K562 (cell line): ENCODE results near the gene TGFBR1. TPM values are rescaled to one million over a fixed set of nuclear protein-coding genes. Genes with fewer than 3 reads are reported as not detected.

ENCODE experiments used
- ATAC-seq: fragments of 200-7000 bp; cut with Tn5 transposase; 3 replicates; pipeline ENCODE4 v1.9.1; 2020; ENCODE audit warnings: moderate library complexity
- BruUV-seq: library from RNA; stranded (reverse); fragments of 400-500 nt; replicated peaks from 2 replicates; lab custom pipeline; 2021; lab: Mats Ljungman, UMichigan
- CTCF ChIA-PET: fragments of 300-600 bp; formaldehyde crosslinking; extraction: SDS; loops from one replicate; lab custom pipeline; 2021; ENCODE audit warnings: low intra/inter-chr PET ratio; lab: Yijun Ruan, JAX
- POLR2A ChIA-PET: fragments of 300-600, 350-650 bp; sonication (Branson Sonifier 250); formaldehyde crosslinking; extraction: SDS; loops from one replicate; lab custom pipeline; 2021; ENCODE audit warnings: antibody characterized with exemption, inconsistent platforms; lab: Yijun Ruan, JAX
- DNase-seq, 4 experiments: peaks; one replicate each; pipeline versions ENCODE4 v3.0.0 to v3.0.0-alpha.2; 2011 to 2018; ENCODE audit warnings: low spot score in 3 of 4, mixed read lengths in 3 of 4; ENCODE audit errors: extremely low read depth in 1 of 4
- FAIRE-seq: peaks from 2 replicates; lab custom pipeline; 2011; peaks lifted over from hg19 to GRCh38; lab: Jason Lieb, UNC
- H2AFZ ChIP-seq: 2 replicates; pipeline ENCODE4 v1.6.0; 2011; ENCODE audit warnings: low read depth, low read length, control low read depth, inconsistent platforms
- H3K27ac ChIP-seq: fragments of 200-600 bp; 3 replicates; pipeline ENCODE4 v1.8.0; 2011; ENCODE audit warnings: low read depth, mild to moderate bottlenecking, control low read depth, inconsistent platforms, low read length, moderate library complexity, mixed read lengths; ENCODE audit errors: extremely low read depth
- H3K27me3 ChIP-seq, 2 experiments: fragments of 300-600 bp in 1 of 2; 2 replicates in 1 of 2; 3 replicates in 1 of 2; pipeline versions ENCODE4 v1.6.0 to v1.8.0; 2011; ENCODE audit warnings: inconsistent platforms in 2 of 2, low read length in 2 of 2, mild to moderate bottlenecking in 1 of 2, mixed read lengths in 1 of 2, moderate library complexity in 1 of 2; ENCODE audit not compliant: control insufficient read depth in 2 of 2, insufficient read depth in 2 of 2
- H3K36me3 ChIP-seq: fragments of 300-600 bp; 3 replicates; pipeline ENCODE4 v1.8.0; 2011; ENCODE audit warnings: mild to moderate bottlenecking, low read length, inconsistent platforms; ENCODE audit not compliant: control insufficient read depth, insufficient read depth
- H3K4me1 ChIP-seq, 2 experiments: fragments of 200-600 bp in 1 of 2; replicated peaks in 1 of 2; 2 replicates in 1 of 2; 3 replicates in 1 of 2; pipeline versions ENCODE4 v1.5.1 to v1.8.0; 2011; ENCODE audit warnings: inconsistent platforms in 2 of 2, low read length in 2 of 2, mild to moderate bottlenecking in 1 of 2, mixed read lengths in 1 of 2, moderate library complexity in 1 of 2; ENCODE audit not compliant: control insufficient read depth in 2 of 2, insufficient read depth in 2 of 2
- H3K4me2 ChIP-seq: 2 replicates; pipeline ENCODE4 v1.6.1; 2011; ENCODE audit warnings: low read length, control low read depth, inconsistent platforms, mixed read lengths; ENCODE audit not compliant: insufficient read depth
- H3K4me3 ChIP-seq: fragments of 200-600 bp; sonication (generic), shearing (Covaris generic); 2 replicates; pipeline ENCODE4 v1.5.1; 2016; ENCODE audit warnings: control low read depth, inconsistent platforms
- H3K79me2 ChIP-seq: fragments of 200-600 bp; 3 replicates; pipeline ENCODE4 v1.8.0; 2011; ENCODE audit warnings: low read length, inconsistent platforms; ENCODE audit not compliant: control insufficient read depth, insufficient read depth
- H3K9ac ChIP-seq, 2 experiments: 2 replicates each; pipeline versions ENCODE4 v1.6.0 to v1.6.1; 2011; ENCODE audit warnings: low read depth in 2 of 2, low read length in 2 of 2, control low read depth in 1 of 2, inconsistent platforms in 1 of 2, mild to moderate bottlenecking in 1 of 2, mixed read lengths in 1 of 2; ENCODE audit not compliant: insufficient read depth in 1 of 2
- H3K9me1 ChIP-seq: one replicate; pipeline ENCODE4 v1.6.0; 2011; ENCODE audit warnings: inconsistent platforms, mild to moderate bottlenecking, low read length, moderate library complexity; ENCODE audit not compliant: control insufficient read depth, insufficient read depth
- H3K9me3 ChIP-seq: replicated peaks from 2 replicates; pipeline ENCODE4 v1.5.1; 2011; ENCODE audit warnings: low read depth, low read length, inconsistent platforms; ENCODE audit not compliant: control insufficient read depth, insufficient read depth
- H4K20me1 ChIP-seq: replicated peaks from 2 replicates; pipeline ENCODE4 v1.6.1; 2011; ENCODE audit warnings: low read length, inconsistent platforms, mixed read lengths; ENCODE audit not compliant: control insufficient read depth, insufficient read depth
- DMBX1 ChIP-seq: fragments of 250-450 bp; sonication (Bioruptor Pico); IDR thresholded peaks from 2 replicates; pipeline ENCODE4 v1.8.0; 2022; ENCODE audit warnings: inconsistent platforms, mild to moderate bottlenecking, moderate library complexity, borderline replicate concordance
- ELF1 ChIP-seq: fragments of 200-800 bp; sonication (Bioruptor generic); IDR thresholded peaks from 2 replicates; pipeline ENCODE4 v1.6.1; 2016; ENCODE audit warnings: missing genetic modification characterization, missing compliant biosample characterization
- HDAC2 ChIP-seq: fragments of 450-650 bp; IDR thresholded peaks from 2 replicates; pipeline ENCODE4 v1.6.1; 2016; ENCODE audit warnings: mild to moderate bottlenecking
- HMGN3 ChIP-seq: IDR thresholded peaks from 2 replicates; pipeline ENCODE4 v1.6.1; 2011; ENCODE audit warnings: borderline replicate concordance, low read depth, mild to moderate bottlenecking, mixed read lengths, low read length; ENCODE audit not compliant: insufficient read length; ENCODE audit errors: extremely low read depth
- HNRNPH1 ChIP-seq: fragments of 200-400 bp; formaldehyde crosslinking; optimal IDR thresholded peaks from 2 replicates; pipeline ENCODE3; 2017; ENCODE audit warnings: low read depth, mild to moderate bottlenecking, low read length, moderate library complexity
- MECOM ChIP-seq: fragments of 250-450 bp; sonication (Bioruptor Pico); IDR thresholded peaks from 2 replicates; pipeline ENCODE4 v1.8.0; 2022; ENCODE audit warnings: inconsistent platforms
- MEF2A ChIP-seq: IDR thresholded peaks from 2 replicates; pipeline ENCODE4 v1.6.1; 2011; ENCODE audit warnings: low read depth, mild to moderate bottlenecking, low read length, moderate library complexity; ENCODE audit not compliant: control insufficient read depth
- NFATC3 ChIP-seq: fragments of 450-650 bp; IDR thresholded peaks from 2 replicates; pipeline ENCODE4 v1.6.1; 2017; ENCODE audit warnings: mild to moderate bottlenecking
- NR1H2 ChIP-seq: sonication (generic); formaldehyde crosslinking; IDR thresholded peaks from 2 replicates; pipeline ENCODE4 v1.4.0; 2020; ENCODE audit warnings: mild to moderate bottlenecking, missing genetic modification reagents
- NR2F6 ChIP-seq: fragments of 450-650 bp; formaldehyde crosslinking; IDR thresholded peaks from 2 replicates; pipeline ENCODE4 v1.4.0; 2020; ENCODE audit warnings: mild to moderate bottlenecking
- SMC3 ChIP-seq: conservative IDR thresholded peaks from 2 replicates; pipeline ENCODE4 v1.6.1; 2011; ENCODE audit warnings: low read depth, low read length, improper control_type of control experiment; ENCODE audit not compliant: insufficient read depth
- SRSF3 ChIP-seq: fragments of 200-400 bp; formaldehyde crosslinking; IDR thresholded peaks from 2 replicates; pipeline ENCODE4 v1.6.1; 2016; ENCODE audit warnings: mild to moderate bottlenecking, low read length, moderate library complexity; ENCODE audit not compliant: insufficient read depth
- XRCC5 ChIP-seq: fragments of 200-400 bp; formaldehyde crosslinking; IDR thresholded peaks from 2 replicates; pipeline ENCODE4 v1.6.1; 2017; ENCODE audit warnings: low read depth, mild to moderate bottlenecking, low read length
- ZC3H8 ChIP-seq: fragments of 450-650 bp; IDR thresholded peaks from 2 replicates; pipeline ENCODE4 v1.6.1; 2017
- ZNF232 ChIP-seq: sonication (generic); formaldehyde crosslinking; IDR thresholded peaks from 2 replicates; pipeline ENCODE4 v1.8.0; 2022; ENCODE audit warnings: mild to moderate bottlenecking, missing genetic modification reagents
- ZNF449 ChIP-seq: fragments of 250-450 bp; sonication (Bioruptor Pico); IDR thresholded peaks from 2 replicates; pipeline ENCODE4 v1.8.0; 2022; ENCODE audit warnings: moderate library complexity, mild to moderate bottlenecking, inconsistent platforms
- ZNF586 ChIP-seq: fragments of 450-650 bp; formaldehyde crosslinking; conservative IDR thresholded peaks from 2 replicates; pipeline ENCODE4 v1.4.0; 2020; ENCODE audit warnings: mild to moderate bottlenecking, moderate library complexity
- ZNF76 ChIP-seq: fragments of 250-450 bp; sonication (Bioruptor Pico); IDR thresholded peaks from 2 replicates; pipeline ENCODE4 v1.4.0; 2020; ENCODE audit warnings: mild to moderate bottlenecking, moderate library complexity, borderline replicate concordance
- ZNF766 ChIP-seq: fragments of 200-800 bp; sonication (Bioruptor generic); conservative IDR thresholded peaks from 2 replicates; pipeline ENCODE4 v1.6.1; 2016; ENCODE audit warnings: missing genetic modification characterization, missing compliant biosample characterization
- WGBS: fragments of 100-300 bp; shearing (Covaris generic); methylation state at CpG from one replicate; pipeline ENCODE4 v1.1.6; 2016; ENCODE audit warnings: low coverage, mixed read lengths; ENCODE audit not compliant: insufficient coverage; ENCODE audit errors: missing lambda C conversion rate; 5-methylcytosine and 5-hydroxymethylcytosine counted together
- in situ Hi-C: fragments of 300-500 bp; cut with MboI; formaldehyde crosslinking; loops from 4 replicates; pipeline ENCODE4 v1.15.0; 2018; ENCODE audit warnings: inconsistent platforms, mixed read lengths
- intact Hi-C: fragments of 100-400 bp; cut with micrococcal nuclease; formaldehyde crosslinking; loops from 2 replicates; pipeline ENCODE4 v1.14.2; 2022
- polyA plus RNA-seq, 8 experiments: library from polyadenylated mRNA; depleted of rRNA in 4 of 8; stranded (reverse) in 5 of 8; unstranded in 3 of 8; fragments of >200 nt; fragmentation: Nextera tagmentation in 2 of 8; fragmentation: Illumina TruSeq in 1 of 8; extraction: Ambion mirVana in 2 of 8; extraction: Trizol in 1 of 8; gene quantifications; 2 replicates each; pipeline versions ENCODE4 v1.2.1 to v1.2.3, GENCODE V29; 2011 to 2014; ENCODE audit warnings: inconsistent platforms in 1 of 8, missing spikeins in 1 of 8
- total RNA-seq, 7 experiments: library from RNA; depleted of rRNA in 6 of 7; stranded (reverse); fragments of >200 nt in 6 of 7; fragmentation: Illumina TruSeq in 2 of 7; extraction: Trizol in 2 of 7; gene quantifications; 2 replicates each; pipeline versions ENCODE4 v1.2.1 to v1.2.3, GENCODE V29; 2011 to 2021; ENCODE audit warnings: low replicate concordance in 1 of 7

The TGFBR1 gene
- total and polyA plus RNA-seq, 9 of the 15 experiments (the other 6 are each of a cell fraction or from before 2014, with no cell fraction given) = 15.5 to 62.4 (median 42.7) TPM

GRCh38 chr9:99180662-99181061 is 75.7 kb downstream of the TGFBR1 start:
- Histone ChIP-seq H3K9me1 (no peaks in the 10 kb centered on the region), H3K4me2 (no peak overlapping the region), H3K27ac (no peak overlapping the region), H3K79me2 (no peaks in the 10 kb centered on the region), H3K27me3 (peaks cover 0 to 24% of the 10 kb centered on the region in 2 experiments), H4K20me1 (no peaks in the 10 kb centered on the region), H3K9me3 (no peaks in the 10 kb centered on the region), H2AFZ (no peak overlapping the region), H3K36me3 (no peaks in the 10 kb centered on the region), H3K4me1 (peaks cover 2 to 5% of the 10 kb centered on the region in 2 experiments; a peak in 3 of 5 replicates), H3K4me3 (no peak overlapping the region), H3K9ac (no peak overlapping the region)
- ATAC-seq (no peak), DNase-seq (no peak), FAIRE-seq (no peak)
- TF ChIP-seq ZC3H8 = no peak
- no peak for TF ChIP-seq ELF1 (tag)
- TF ChIP-seq ZNF586 (CRISPR knock-in tag) = no peak
- no peak for TF ChIP-seq NFATC3
- no peak for TF ChIP-seq ZNF766 (CRISPR knock-in tag)
- no peak for TF ChIP-seq NR2F6
- TF ChIP-seq SRSF3 = no peak
- no peak for TF ChIP-seq DMBX1 (CRISPR knock-in tag)
- no peak for TF ChIP-seq NR1H2 (CRISPR knock-in tag)
- TF ChIP-seq ZNF449 (CRISPR knock-in tag) = no peak
- TF ChIP-seq SMC3 = no peak
- no peak for TF ChIP-seq MECOM (CRISPR knock-in tag)
- no peak for TF ChIP-seq ZNF76 (CRISPR knock-in tag)
- no peak for TF ChIP-seq HNRNPH1
- TF ChIP-seq ZNF232 (CRISPR knock-in tag) = no peak
- no peak for TF ChIP-seq HMGN3
- TF ChIP-seq XRCC5 = no peak
- TF ChIP-seq MEF2A = no peak
- no peak for TF ChIP-seq HDAC2
- BruUV-seq = no TSS peak
- 17% methylated on average over 9 of the region's 9 CpGs for WGBS
- in situ Hi-C loops (loop anchor here (5.0 to 10.0 kb wide), 3 partner anchors 82 to 1034 kb away; no protein-coding TSS in a partner anchor), intact Hi-C loops (loop anchor here (5.0 to 10.0 kb wide), 9 partner anchors 114 to 1417 kb away; no protein-coding TSS in a partner anchor)
- ChIA-PET POLR2A (interaction anchor here (0.5 kb wide), 1 partner anchor 28 kb away, joined by 3 read pairs; no protein-coding TSS in a partner anchor), CTCF (interaction anchor here (0.6 kb wide), 1 partner anchor 638 kb away, joined by 3 read pairs; no protein-coding TSS in a partner anchor)
